Activated CD8-positive, alpha-beta T cell treated with anti-CD3 and anti-CD28 coated beads for 36 hours (primary cell): ENCODE results near the gene ADRA2A. TPM values are rescaled to one million over a fixed set of nuclear protein-coding genes. Genes with fewer than 3 reads are reported as not detected.

Source experiments
- ATAC-seq: fragments of 200-7000 bp; cut with Tn5 transposase; one replicate; pipeline ENCODE4 v1.10.0; 2021; ENCODE audit warnings: mild to moderate bottlenecking, moderate library complexity
- CTCF ChIA-PET: fragments of 350-600 bp; sonication (Branson Sonifier 250); formaldehyde crosslinking; loops from one replicate; lab custom pipeline; 2021; ENCODE audit warnings: antibody characterized with exemption; lab: Charles Lee
- POLR2A ChIA-PET: fragments of 350-600 bp; sonication (Branson Sonifier 250); formaldehyde crosslinking; loops from one replicate; lab custom pipeline; 2021; ENCODE audit warnings: antibody characterized with exemption; lab: Charles Lee
- DNase-seq: peaks from one replicate; pipeline ENCODE4 v3.0.0-alpha.2; 2020
- H3K27ac Mint-ChIP-seq: one replicate; pipeline ENCODE4 v1.8.0; 2021; ENCODE audit warnings: mild to moderate bottlenecking, mixed read lengths
- H3K27me3 Mint-ChIP-seq: one replicate; pipeline ENCODE4 v1.8.0; 2021; ENCODE audit warnings: mixed read lengths
- H3K36me3 Mint-ChIP-seq: one replicate; pipeline ENCODE4 v1.8.0; 2021; ENCODE audit warnings: low read depth, mixed read lengths
- H3K4me1 Mint-ChIP-seq: one replicate; pipeline ENCODE4 v1.8.0; 2021; ENCODE audit warnings: low read depth, mixed read lengths
- H3K4me3 Mint-ChIP-seq: one replicate; pipeline ENCODE4 v1.8.0; 2021; ENCODE audit warnings: mild to moderate bottlenecking, moderate library complexity, mixed read lengths
- H3K9me3 Mint-ChIP-seq: one replicate; pipeline ENCODE4 v1.8.0; 2021; ENCODE audit warnings: mixed read lengths
- intact Hi-C: fragments of 100-400 bp; cut with micrococcal nuclease; formaldehyde crosslinking; loops from one replicate; pipeline ENCODE4 v1.10.0; 2022
- total RNA-seq, 2 experiments: library from RNA; stranded (reverse); gene quantifications; one replicate each; pipeline ENCODE4 v1.2.3, GENCODE V29; 2021
- TF ChIP-seq, protein P1 (sequence below): fragments of 200-600 bp; IDR thresholded peaks from one replicate; pipeline ENCODE4 v1.8.0; 2022; ENCODE audit warnings: antibody characterized with exemption, mild to moderate bottlenecking

The ADRA2A gene
- total RNA-seq, 2 experiments from 2014 or later = 0.07 TPM; not detected in 1

DNA sequence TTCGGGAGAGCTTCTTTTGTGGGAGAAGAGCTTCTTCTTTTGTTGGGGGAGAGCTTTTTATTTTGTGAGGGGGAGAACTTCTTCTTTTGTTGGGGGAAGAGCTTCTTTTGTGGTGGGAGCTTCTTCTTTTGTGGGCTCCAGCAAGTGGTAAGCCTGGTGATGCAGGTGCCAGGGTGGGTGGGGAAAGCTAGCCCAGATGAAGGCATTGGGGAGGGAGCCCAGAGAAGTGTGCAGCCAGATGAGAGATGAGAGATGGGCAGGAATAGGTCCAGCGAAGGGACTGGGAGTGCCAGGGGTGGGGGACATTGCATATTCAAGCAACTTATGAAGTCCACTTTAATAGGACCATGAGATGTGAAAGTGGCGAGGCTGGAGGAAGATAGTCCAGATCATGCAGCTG lies 9.7 kb downstream of the ADRA2A start:
- H3K9me3 Mint-ChIP-seq = no peaks in the 10 kb centered on the region
- no peaks in the 10 kb centered on the region for H3K4me1 Mint-ChIP-seq
- no peak for DNase-seq
- POLR2A ChIA-PET = interaction anchor here (0.6 kb wide), 1 partner anchor 983 kb away, joined by 3 read pairs; no protein-coding TSS in a partner anchor
- H3K4me3 Mint-ChIP-seq = no peak overlapping the region
- TF ChIP-seq, protein P1, sequence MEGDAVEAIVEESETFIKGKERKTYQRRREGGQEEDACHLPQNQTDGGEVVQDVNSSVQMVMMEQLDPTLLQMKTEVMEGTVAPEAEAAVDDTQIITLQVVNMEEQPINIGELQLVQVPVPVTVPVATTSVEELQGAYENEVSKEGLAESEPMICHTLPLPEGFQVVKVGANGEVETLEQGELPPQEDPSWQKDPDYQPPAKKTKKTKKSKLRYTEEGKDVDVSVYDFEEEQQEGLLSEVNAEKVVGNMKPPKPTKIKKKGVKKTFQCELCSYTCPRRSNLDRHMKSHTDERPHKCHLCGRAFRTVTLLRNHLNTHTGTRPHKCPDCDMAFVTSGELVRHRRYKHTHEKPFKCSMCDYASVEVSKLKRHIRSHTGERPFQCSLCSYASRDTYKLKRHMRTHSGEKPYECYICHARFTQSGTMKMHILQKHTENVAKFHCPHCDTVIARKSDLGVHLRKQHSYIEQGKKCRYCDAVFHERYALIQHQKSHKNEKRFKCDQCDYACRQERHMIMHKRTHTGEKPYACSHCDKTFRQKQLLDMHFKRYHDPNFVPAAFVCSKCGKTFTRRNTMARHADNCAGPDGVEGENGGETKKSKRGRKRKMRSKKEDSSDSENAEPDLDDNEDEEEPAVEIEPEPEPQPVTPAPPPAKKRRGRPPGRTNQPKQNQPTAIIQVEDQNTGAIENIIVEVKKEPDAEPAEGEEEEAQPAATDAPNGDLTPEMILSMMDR = no peak
- H3K27me3 Mint-ChIP-seq = peaks cover 3% of the 10 kb centered on the region
- no peak overlapping the region for H3K27ac Mint-ChIP-seq
- no peaks in the 10 kb centered on the region for H3K36me3 Mint-ChIP-seq
- CTCF ChIA-PET = interaction anchor here (3.2 kb wide), 1 partner anchor 10 kb away, joined by 18 read pairs; the partner anchor contains the start of gene ADRA2A
- intact Hi-C loops = no loop called here
- no peak for ATAC-seq

DNA sequence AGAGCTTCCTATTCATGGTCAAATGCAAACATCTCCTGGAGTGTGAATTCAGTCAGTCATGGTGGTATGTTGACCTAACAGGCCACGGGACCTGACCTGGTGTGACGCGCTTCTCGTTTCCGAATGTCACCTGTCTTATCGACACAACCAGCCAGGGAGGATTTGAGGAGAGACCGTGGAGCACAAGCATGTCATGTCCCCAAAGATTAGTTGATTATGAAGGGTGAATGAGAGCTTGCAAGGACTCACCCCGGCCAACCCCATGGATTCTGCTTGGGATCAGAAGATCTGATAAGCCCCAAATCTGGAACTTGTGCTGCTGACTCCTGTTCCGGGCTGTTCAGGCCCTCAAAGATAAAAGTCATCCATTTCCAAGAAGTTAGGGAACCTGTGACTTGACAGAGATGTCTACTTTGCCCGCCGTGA lies 10.5 kb downstream of the ADRA2A start:
- H3K4me1 Mint-ChIP-seq = no peaks in the 10 kb centered on the region
- no peaks in the 10 kb centered on the region for H3K36me3 Mint-ChIP-seq
- H3K4me3 Mint-ChIP-seq = no peak overlapping the region
- peaks cover 2% of the 10 kb centered on the region for H3K27me3 Mint-ChIP-seq
- ATAC-seq (no peak), DNase-seq (no peak)
- POLR2A ChIA-PET = no interaction called here
- H3K9me3 Mint-ChIP-seq = no peaks in the 10 kb centered on the region
- CTCF ChIA-PET = interaction anchor here (3.2 kb wide), 1 partner anchor 11 kb away, joined by 18 read pairs; the partner anchor contains the start of gene ADRA2A
- TF ChIP-seq, protein P1 = no peak
- no peak overlapping the region for H3K27ac Mint-ChIP-seq
- intact Hi-C loops = no loop called here

DNA sequence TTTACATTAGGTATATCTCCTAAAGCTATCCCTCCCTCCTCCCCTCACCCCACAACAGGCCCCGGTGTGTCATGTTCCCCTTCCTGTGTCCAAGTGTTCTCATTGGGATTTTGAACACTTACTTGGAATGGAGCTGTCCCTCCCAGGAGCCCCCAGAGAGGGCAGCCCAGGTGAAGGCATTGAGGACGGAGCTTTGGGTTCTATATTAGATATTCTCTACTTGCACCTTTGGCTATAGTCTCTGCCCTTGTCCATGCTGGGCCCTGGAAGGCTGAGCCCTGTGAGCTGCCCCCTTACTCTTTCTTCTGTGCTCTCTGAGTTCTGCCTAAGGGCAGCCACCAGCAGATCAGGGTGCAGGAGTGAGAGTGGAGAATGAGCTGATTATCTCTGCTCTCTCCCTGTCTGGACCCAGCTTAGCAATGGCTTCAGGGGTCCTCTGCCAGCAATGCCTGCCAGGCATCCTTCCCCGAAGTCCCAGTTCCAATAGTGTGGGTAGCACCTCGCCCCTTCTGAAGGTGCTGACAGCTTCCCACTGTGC lies 11.2 kb downstream of the ADRA2A start:
- H3K4me3 Mint-ChIP-seq = no peak overlapping the region
- DNase-seq = no peak
- H3K27ac Mint-ChIP-seq = no peak overlapping the region
- intact Hi-C loops = no loop called here
- H3K36me3 Mint-ChIP-seq = no peaks in the 10 kb centered on the region
- H3K4me1 Mint-ChIP-seq = no peaks in the 10 kb centered on the region
- TF ChIP-seq, protein P1 = no peak
- H3K9me3 Mint-ChIP-seq = no peaks in the 10 kb centered on the region
- CTCF ChIA-PET = interaction anchor here (3.2 kb wide), 1 partner anchor 12 kb away, joined by 18 read pairs; the partner anchor contains the start of gene ADRA2A
- POLR2A ChIA-PET = no interaction called here
- no peak for ATAC-seq
- H3K27me3 Mint-ChIP-seq = no peaks in the 10 kb centered on the region

DNA sequence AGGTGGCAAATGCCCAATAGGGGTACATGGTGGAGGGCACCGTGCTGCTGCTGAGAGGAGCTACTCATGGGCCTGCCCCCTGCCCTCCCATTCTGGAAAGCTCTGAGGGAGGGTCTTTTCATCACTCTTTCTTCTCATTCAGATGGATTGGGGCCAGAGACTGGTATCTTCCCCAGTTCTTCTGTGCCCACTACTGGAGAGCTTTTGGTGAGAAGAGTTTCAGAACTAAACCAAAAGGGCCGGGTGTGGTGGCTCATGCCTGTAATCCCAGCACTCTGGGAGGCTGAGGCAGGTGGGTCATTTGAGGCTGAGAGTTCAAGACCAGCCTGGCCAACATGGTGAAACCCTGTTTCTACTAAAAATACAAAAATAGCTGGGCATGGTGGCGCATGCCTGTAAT lies 12.5 kb downstream of the ADRA2A start:
- H3K36me3 Mint-ChIP-seq = no peaks in the 10 kb centered on the region
- no peak overlapping the region for H3K27ac Mint-ChIP-seq
- H3K9me3 Mint-ChIP-seq = no peaks in the 10 kb centered on the region
- ATAC-seq (no peak), DNase-seq (no peak)
- no peak overlapping the region for H3K4me3 Mint-ChIP-seq
- POLR2A ChIA-PET = no interaction called here
- TF ChIP-seq, protein P1 = no peak
- peaks cover 4% of the 10 kb centered on the region for H3K27me3 Mint-ChIP-seq
- intact Hi-C loops = no loop called here
- no peaks in the 10 kb centered on the region for H3K4me1 Mint-ChIP-seq
- CTCF ChIA-PET = interaction anchor here (1.2 kb wide), 1 partner anchor 14 kb away, joined by 3 read pairs; no protein-coding TSS in a partner anchor

DNA sequence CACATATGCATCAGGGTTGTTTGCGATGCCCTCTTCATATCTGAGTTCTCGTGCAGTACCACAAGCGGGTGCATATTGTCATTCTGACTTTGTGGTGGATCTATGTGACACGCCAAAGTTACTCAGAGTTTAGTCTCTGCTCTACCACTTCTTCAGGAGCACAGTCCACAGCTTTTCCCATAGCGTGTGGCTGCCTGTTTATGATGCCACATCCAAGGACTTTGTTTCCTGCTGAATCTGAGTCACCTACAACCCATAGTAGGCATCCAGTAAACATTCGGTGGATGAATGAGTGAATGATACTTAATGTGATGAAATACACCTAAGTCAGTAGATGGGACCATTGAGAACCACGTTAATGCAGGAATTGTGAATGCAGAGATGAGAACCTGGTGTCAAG lies 15.0 kb downstream of the ADRA2A start:
- no peak for ATAC-seq
- intact Hi-C loops = no loop called here
- no peaks in the 10 kb centered on the region for H3K4me1 Mint-ChIP-seq
- no peaks in the 10 kb centered on the region for H3K36me3 Mint-ChIP-seq
- H3K4me3 Mint-ChIP-seq = no peak overlapping the region
- H3K27ac Mint-ChIP-seq = no peak overlapping the region
- H3K9me3 Mint-ChIP-seq = no peaks in the 10 kb centered on the region
- H3K27me3 Mint-ChIP-seq = peaks cover 4% of the 10 kb centered on the region
- ChIA-PET CTCF (no interaction called here), POLR2A (no interaction called here)
- DNase-seq = no peak
- TF ChIP-seq, protein P1 = no peak
